Omental fat pad (tissue), 4 donors: ENCODE measurements around the gene TNS1. TPM values are rescaled to one million over a fixed set of nuclear protein-coding genes. Genes with fewer than 3 reads are reported as not detected.
"Not testable (repeated sequence)": the region's sequence is repeated elsewhere in the genome, so short reads cannot be mapped to it uniquely, and the experiment has no call there.

Experiments
- ATAC-seq: fragments of 150-250 bp; one replicate; pipeline ENCODE4 v1.9.1; 2016; ENCODE audit warnings: mild to moderate bottlenecking, moderate library complexity; ENCODE audit not compliant: low FRiP score
- DNase-seq: peaks from one replicate; pipeline ENCODE4 v3.0.0-alpha.2; 2019; ENCODE audit warnings: low spot score
- CTCF ChIP-seq, 3 donors: fragments of 450-650 bp; IDR thresholded peaks; one replicate each; pipeline ENCODE4 v1.5.1; 2016 to 2017; ENCODE audit warnings: antibody characterized with exemption in 3 of 3, mild to moderate bottlenecking in 3 of 3, moderate library complexity in 2 of 3
- total RNA-seq, 4 donors: library from RNA; depleted of rRNA; stranded (reverse); fragments of >200 nt; gene quantifications; one replicate each; pipeline ENCODE4 v1.1.0, GENCODE V29; 2016

TNS1 gene
- total RNA-seq, 4 donors from 2014 or later: 135 to 453 (median 361) TPM

DNA sequence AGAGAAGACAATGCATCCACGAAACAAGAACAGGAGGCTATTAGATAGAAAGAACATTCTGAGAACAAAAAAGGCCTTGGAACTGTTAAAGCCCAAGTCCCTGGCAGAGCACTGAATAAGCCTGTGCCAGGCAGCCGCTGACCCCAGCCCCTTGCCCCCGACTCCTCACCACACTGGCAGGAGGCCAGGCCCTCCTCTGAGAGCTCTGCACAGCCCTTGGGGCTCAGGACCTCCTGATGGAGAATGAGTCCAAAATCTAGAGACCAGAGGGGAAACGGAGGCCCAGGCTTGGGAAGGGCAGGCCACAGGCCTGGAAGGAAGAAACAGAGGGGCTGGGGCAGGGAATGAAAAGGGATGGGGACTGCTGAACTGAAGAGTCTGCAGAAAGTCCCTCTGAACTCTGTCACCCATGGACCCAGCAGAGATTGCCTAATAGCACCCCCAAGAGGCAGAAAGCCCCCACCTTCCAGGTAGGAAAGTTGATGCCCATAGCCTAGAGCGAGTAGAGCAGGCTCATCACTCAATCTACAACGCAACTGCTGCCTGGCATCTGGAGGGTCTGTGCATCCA is 18.3 kb upstream of the TNS1 start:
- TF ChIP-seq CTCF (IDR thresholded peaks at IDR 0.05): no peak
- ATAC-seq (no peak), DNase-seq (no peak)

DNA sequence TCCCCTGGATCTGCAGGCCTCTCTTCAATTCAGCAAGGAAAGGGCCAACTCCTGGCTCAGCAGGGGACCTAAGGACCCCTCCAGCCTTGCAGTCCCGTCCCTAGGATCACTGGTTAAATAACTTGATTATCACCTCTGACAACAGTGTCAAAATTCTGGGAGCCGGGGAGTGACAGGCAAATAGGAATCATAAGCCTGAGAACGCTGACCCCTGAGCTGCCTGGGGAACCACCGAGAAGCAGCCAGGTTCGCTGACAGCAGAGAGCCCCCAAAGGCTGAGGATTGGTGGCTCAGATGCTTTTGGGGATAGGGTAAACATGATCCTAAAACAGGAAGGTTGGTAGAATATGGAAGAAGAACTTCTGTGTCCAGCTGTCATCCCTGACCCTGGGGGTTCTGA is 17.5 kb upstream of the TNS1 start:
- DNase-seq (no peak), ATAC-seq (no peak)
- no peak for TF ChIP-seq CTCF (IDR thresholded peaks at IDR 0.05)

- DNase-seq: no peak
- ATAC-seq: no peak
- TF ChIP-seq CTCF (IDR thresholded peaks at IDR 0.05): no peak
Observed at GRCh38 chr2:218019411-218020060, 16.7 kb upstream of the TNS1 start.

DNA sequence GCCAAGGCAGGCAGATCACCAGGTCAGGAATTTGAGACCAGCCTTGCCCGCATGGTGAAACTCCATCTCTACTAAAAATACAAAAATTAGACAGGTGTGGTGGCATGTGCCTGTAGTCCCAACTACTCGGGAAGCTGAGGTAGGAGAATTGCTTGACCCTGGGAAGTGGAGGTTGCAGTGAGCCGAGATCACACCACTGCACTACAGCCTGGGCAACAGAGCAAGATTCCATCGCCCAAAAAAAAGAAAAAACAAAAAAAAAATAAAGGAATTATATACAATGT is 16.0 kb upstream of the TNS1 start:
- ATAC-seq, DNase-seq: not testable (repeated sequence)

DNA sequence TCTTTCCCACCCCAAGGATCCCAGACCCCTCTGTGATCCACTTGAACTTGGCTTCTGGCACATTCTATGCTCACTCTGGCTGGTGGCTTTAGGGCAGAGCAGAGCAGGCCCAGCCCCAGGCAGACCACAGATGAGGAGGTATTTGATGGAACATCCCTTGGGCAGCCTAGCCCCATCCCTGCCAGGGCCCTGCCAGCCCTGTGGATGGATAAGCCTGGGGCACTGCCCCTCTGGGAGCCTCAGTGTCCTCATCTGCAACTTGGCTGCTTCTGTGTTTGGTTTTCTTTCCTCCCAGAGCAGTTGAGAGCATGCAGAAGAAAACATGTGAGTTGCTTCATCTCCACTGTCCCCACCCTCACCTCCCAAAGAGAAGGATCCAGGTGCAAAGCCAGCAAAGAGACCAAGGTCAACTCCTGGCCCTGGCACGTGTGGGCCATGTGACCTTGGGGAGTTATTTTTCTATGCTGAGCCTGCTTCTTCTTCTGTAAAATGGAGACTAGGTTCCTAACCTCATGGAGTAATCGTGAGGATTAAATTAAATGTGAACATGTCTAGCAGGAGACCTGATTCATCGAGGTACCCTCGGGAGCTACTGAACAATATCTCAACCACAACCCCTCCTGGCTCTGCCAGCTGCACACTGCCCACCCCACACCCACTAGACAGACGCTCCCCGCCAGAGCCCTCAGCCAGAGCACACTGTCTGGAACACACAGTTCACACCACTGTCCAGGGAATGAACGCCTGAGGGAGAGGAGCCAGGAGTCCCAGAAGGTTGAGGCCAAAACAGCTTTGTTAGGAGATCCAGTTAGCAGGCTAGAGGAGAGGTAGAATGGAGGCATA is 14.6 kb upstream of the TNS1 start:
- ATAC-seq (no peak), DNase-seq (no peak)
- no peak for TF ChIP-seq CTCF (IDR thresholded peaks at IDR 0.05)

DNA sequence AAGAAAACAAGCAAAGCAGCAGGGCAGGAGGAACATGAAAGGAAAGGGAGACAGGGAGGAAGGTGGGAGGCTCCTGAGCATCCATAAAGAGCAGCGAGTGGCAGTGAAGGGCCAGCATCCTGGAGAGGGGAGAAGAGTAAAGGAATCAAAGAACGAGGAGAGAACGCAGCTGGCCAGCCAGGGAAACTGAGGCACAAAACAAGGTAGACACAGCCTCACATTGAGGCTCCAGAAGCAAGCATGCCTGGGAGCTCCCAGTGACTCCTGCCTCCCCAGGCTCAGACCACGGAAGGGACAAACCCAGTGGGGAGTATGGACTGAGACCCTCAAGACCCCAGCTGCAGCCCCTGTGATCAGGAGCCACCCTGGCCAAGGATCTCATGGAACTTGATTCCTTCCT is 14.0 kb upstream of the TNS1 start:
- no peak for TF ChIP-seq CTCF (IDR thresholded peaks at IDR 0.05)
- no peak for DNase-seq
- ATAC-seq: no peak

GRCh38 chr2:218015586-218016521 is 13.1 kb upstream of the TNS1 start:
- TF ChIP-seq CTCF (IDR thresholded peaks at IDR 0.05): no peak
- DNase-seq (no peak), ATAC-seq (no peak)
